ENCODE data around the gene PITPNM1.
A peak's percentile ranks its signal among the peaks of the same experiment; 100 is the strongest.

GRCh38 chr11:67482827-67483798, 22.1 kb downstream of the PITPNM1 start, which contains the start of gene AIP:
- peak in 1 of 4 experiments; percentile 50 for TF ChIP-seq CTCF (IDR thresholded peaks at IDR 0.05)
- TF ChIP-seq EP300 (IDR thresholded peaks at IDR 0.05) = no peak

Data from sigmoid colon (tissue), 4 donors.